D721Med (cell line): ENCODE results near the gene BRSK1.

Experiments used
- DNase-seq: peaks from one replicate; pipeline ENCODE4 v3.0.0; 2011; ENCODE audit warnings: low spot score; ENCODE audit not compliant: insufficient read length
- FAIRE-seq: peaks from 2 replicates; lab custom pipeline; 2011; peaks lifted over from hg19 to GRCh38; lab: Jason Lieb, UNC
- CTCF ChIP-seq: IDR thresholded peaks from 2 replicates; pipeline ENCODE4 v1.5.1; 2012; ENCODE audit warnings: mild to moderate bottlenecking, control low read depth; ENCODE audit not compliant: insufficient read depth; ENCODE audit errors: missing control alignments

BRSK1 gene

GRCh38 chr19:55249841-55250240, 34.0 kb upstream of the BRSK1 start:
- no peak for FAIRE-seq
- no peak for DNase-seq
- no peak for TF ChIP-seq CTCF

GRCh38 chr19:55250262-55251036, 33.3 kb upstream of the BRSK1 start:
- no peak for TF ChIP-seq CTCF
- DNase-seq (no peak), FAIRE-seq (no peak)

- no peak for DNase-seq
- no peak for TF ChIP-seq CTCF
Measured at GRCh38 chr19:55251341-55252081, 32.3 kb upstream of the BRSK1 start.

GRCh38 chr19:55252760-55253663, 30.8 kb upstream of the BRSK1 start:
- no peak for TF ChIP-seq CTCF
- no peak for FAIRE-seq
- DNase-seq, result no peak

More at GRCh38 chr19:55251341-55252081, 32.3 kb upstream of the BRSK1 start:
- no peak for FAIRE-seq

- no peak for TF ChIP-seq CTCF
- DNase-seq (no peak), FAIRE-seq (no peak)
Measured at GRCh38 chr19:55253842-55254624, 29.8 kb upstream of the BRSK1 start.

GRCh38 chr19:55254625-55254977, 29.2 kb upstream of the BRSK1 start:
- DNase-seq, result no peak
- TF ChIP-seq CTCF, result no peak

More at GRCh38 chr19:55254625-55254977, 29.2 kb upstream of the BRSK1 start:
- FAIRE-seq, result no peak
